NOMO-1 treated with DMSO at 0.1 percent for 48 hours (cell line): ENCODE data around the gene DDHD1.
"Not testable (repeated sequence)": the region's sequence is repeated elsewhere in the genome, so short reads cannot be mapped to it uniquely, and the experiment has no call there.

Source experiments
- DNase-seq: peaks from one replicate; lab custom pipeline; 2025; ENCODE audit not compliant: unreplicated experiment; lab: John Stamatoyannopoulos, UW

DDHD1 gene

DNA sequence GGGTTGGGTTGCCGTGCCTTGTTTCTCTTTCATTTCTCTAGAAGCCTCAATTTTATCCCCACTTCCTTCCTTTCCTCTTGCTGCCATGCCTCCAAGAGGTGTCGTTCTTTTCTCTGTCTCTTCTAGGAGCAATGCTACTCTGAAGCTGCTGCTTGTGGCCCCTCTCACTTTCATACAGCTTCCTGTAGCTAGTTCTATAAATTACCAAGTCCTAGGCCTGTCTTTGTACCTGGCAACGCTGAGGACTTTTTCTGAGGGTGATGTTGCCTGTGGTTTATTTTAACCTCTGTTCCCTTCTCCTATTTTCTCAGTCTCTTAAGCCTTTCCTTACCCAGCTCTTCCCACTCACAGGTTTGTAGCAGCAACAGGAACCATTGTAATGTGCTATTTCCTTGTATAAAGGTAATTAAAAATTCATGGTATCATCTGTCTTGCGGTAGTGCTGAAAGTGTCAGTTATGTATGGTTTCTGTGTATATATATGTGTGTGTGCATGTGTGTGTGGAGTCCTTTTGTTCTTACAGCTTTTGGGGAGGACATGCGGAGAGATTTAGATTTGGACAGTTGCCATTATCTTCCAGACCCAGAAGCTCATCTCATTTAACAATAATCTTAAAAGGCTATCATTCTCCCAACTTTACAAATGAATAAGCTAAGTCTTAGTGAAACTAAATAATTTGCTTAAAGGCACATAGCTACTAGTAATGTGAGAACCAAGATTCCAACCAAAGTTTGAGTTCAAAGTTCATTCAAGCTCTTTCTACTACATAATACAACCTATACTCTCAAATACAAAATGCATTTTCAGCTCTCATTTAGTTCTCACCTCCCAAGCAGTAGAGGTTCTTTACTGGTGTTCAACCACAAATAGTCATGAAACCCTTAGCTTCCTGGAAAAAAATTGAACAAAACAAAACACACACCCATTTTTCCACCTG is 43.8 kb downstream of the DDHD1 start:
- peak; percentile 71 for DNase-seq

GRCh38 chr14:53108292-53109104 is 44.6 kb downstream of the DDHD1 start:
- DNase-seq: peak; percentile 22

DNA sequence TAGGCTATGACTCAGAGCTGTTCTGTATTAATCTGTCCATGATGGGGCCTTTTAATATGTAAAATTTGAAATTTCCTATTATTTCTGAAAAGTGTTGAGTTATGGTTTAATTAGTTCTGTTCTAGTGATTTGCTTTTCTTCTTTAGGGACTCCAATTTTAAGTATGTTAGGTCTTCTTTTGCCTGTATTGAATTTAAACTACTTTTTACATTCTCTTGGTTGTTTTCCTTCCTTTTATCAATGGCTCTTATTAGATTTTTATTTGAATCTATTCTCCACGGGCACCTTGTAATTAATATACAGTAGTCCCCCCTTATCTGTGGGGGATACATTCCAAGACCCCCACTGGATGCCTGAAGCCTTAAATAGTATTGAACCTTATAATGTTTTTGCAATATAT is 46.4 kb downstream of the DDHD1 start:
- no peak for DNase-seq

DNA sequence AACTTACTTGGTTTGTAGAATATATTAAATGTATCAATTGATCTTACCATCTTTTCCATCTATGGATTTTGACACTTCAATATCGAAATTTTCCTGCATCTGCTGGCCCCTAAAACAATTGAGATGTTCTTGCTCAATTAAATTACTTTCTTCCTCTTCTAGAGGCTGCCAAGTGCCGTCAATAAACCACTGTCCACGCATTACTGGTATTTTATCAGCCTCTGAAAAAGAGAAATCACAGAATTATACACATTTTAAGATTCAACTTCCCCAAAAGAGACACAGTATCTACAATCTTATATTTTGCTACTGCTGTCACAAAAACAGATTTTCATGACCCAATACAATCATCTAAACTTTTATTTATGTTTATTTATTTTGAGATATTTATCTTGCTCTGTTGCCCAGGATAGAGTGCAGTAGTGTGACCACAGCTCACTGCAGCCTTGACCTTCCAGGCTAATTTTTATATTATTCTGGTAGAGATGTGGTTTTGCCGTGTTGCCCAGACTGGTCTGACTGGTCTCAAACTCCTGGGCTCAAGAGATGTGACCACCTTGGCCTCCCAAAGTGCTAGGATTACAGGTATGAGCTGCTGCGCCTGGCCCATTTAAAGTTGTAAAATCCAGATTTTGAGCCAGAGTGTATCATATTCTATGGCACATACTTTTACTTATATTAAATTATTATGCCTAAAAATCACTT is 49.3 kb downstream of the DDHD1 start:
- peak; percentile 77 for DNase-seq

- DNase-seq: no peak
These were observed 59.9 kb downstream of the DDHD1 start for GRCh38 chr14:53093206-53093605.

- DNase-seq: no peak
These were observed 62.3 kb downstream of the DDHD1 start for GRCh38 chr14:53090853-53091252.

- DNase-seq: not testable (repeated sequence)
These were observed 68.2 kb downstream of the DDHD1 start for GRCh38 chr14:53084954-53085353.

GRCh38 chr14:53064475-53064874 is 88.6 kb downstream of the DDHD1 start:
- no peak for DNase-seq

DNA sequence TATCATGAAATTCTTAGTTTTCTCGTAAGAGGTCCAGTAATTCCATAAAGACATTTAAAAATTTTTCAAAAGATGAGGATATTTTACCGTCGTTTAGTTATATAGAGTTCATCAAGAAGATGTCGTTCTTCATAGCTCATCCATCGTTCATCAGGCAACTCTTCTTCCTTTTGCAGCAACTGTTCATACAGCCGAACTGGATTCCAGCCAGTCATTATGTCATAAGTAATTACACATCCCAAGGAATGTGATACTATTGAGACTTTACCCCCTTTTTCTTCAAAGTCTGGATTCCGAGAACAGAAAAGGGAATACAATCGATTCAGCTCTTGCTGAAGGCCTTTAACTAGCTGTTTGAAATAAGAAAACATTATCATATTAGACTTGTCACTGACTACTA is 90.3 kb downstream of the DDHD1 start:
- DNase-seq: no peak

GRCh38 chr14:53060046-53060445 is 93.1 kb downstream of the DDHD1 start:
- DNase-seq: peak; percentile 3

DNA sequence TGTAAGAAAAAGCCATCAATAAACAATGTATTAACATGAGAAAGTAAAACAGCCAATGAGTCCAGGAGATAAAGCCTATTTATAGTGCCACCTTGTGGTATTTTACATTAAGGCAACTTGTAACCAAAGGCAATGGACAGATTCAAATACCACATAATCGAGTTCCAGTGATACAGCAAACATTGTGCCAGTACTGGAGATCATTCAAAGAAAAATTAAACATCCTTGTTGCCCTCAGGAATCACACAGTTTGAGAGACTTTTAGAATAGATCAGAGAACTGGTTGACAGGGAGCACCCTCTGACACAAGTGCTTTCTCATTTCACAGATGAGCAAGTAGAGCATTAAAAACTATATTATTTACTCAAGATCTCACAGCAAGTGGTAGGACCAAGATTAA is 98.1 kb downstream of the DDHD1 start:
- peak; percentile 22 for DNase-seq

GRCh38 chr14:53054457-53054856 is 98.7 kb downstream of the DDHD1 start:
- no peak for DNase-seq

- no peak for DNase-seq
These were observed 104.5 kb downstream of the DDHD1 start for GRCh38 chr14:53048631-53049030.

- no peak for DNase-seq
These were observed 105.6 kb downstream of the DDHD1 start for GRCh38 chr14:53047307-53048069.

- no peak for DNase-seq
These were observed 108.6 kb downstream of the DDHD1 start for GRCh38 chr14:53044486-53044885.

- DNase-seq: no peak
These were observed 110.0 kb downstream of the DDHD1 start for GRCh38 chr14:53043027-53043581.

DNA sequence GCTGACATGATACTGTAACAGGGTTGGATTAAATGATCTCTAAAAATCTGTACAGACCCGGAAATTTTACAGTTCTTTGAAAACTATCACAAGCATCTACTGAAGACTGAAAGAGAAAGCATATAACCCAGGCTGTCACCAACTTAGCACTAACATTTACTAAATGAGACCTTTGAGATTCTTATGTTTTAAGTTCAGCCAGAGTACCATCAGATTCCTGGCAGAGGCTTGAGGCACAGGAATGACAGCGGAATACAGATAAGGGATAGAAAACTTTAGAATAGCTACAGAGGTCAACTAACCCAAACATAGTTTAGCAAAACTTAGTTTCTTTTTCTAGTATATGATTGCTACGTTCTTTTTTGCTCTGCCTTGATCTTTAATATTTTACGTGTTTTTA is 110.6 kb downstream of the DDHD1 start:
- no peak for DNase-seq

GRCh38 chr14:53041067-53041466 is 112.1 kb downstream of the DDHD1 start:
- DNase-seq: no peak

DNA sequence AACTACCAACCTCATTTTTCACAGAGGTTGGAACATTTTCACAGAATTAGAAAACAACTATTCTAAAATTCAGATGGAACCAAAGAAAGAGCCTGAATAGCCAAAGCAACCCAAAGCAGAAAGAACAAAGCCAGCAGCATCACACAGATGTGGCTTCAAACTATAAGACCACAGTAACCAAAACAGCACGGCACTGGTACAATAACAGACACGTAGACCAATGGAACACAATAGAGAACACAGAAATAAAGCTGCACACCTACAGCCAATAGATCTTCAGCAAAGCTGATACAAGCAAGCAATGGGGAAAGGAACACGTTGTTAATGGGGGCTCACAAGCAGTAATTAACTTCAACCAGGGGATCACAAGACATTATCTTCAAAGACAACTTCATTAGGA is 114.5 kb downstream of the DDHD1 start:
- no peak for DNase-seq

DNA sequence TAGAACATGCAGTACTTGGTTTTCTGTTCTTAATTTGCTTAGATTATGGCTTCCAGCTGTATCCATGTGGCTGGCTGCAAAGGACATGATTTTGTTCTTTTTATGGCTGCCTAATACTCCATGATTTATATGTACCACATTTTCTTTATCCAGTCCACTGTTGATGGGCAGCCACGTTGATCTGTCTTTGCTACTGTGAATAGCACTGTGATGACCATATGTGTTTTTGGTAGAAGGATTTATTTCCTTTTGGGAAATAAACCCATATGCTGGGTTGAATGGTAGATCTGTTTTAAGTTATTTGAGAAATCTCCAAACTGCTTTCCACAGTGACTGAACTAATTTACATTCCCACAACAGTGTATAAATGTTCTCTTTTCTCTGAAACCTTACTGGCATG is 116.1 kb downstream of the DDHD1 start:
- no peak for DNase-seq
